GM12875 (cell line): ENCODE results near the gene TBRG4.

Source experiments
- H3K4me3 ChIP-seq: one replicate; pipeline ENCODE4 v1.5.1; 2011; ENCODE audit warnings: low read depth, low read length, control low read depth
- CTCF ChIP-seq: IDR thresholded peaks from 2 replicates; pipeline ENCODE4 v1.5.1; 2011; ENCODE audit warnings: low read depth, mild to moderate bottlenecking, control low read depth, inconsistent platforms, low read length, moderate library complexity, borderline replicate concordance; ENCODE audit not compliant: insufficient read depth

TBRG4 gene

GRCh38 chr7:45151131-45151684, 39.7 kb upstream of the TBRG4 start:
- no peak overlapping the region for H3K4me3 ChIP-seq
- no peak for TF ChIP-seq CTCF

GRCh38 chr7:45150199-45150598, 38.7 kb upstream of the TBRG4 start:
- no peak for TF ChIP-seq CTCF
- no peak overlapping the region for H3K4me3 ChIP-seq

GRCh38 chr7:45149606-45150005, 38.1 kb upstream of the TBRG4 start:
- no peak for TF ChIP-seq CTCF
- no peak overlapping the region for H3K4me3 ChIP-seq

GRCh38 chr7:45148653-45148973, 37.1 kb upstream of the TBRG4 start:
- no peak for TF ChIP-seq CTCF
- H3K4me3 ChIP-seq, result no peak overlapping the region

GRCh38 chr7:45147858-45148652, 36.6 kb upstream of the TBRG4 start:
- TF ChIP-seq CTCF, result no peak
- no peak overlapping the region for H3K4me3 ChIP-seq

- TF ChIP-seq CTCF, result peak; percentile 25; the same call in 1 of the 2 replicates
- H3K4me3 ChIP-seq, result no peak overlapping the region
Measured at GRCh38 chr7:45146531-45147379, 35.3 kb upstream of the TBRG4 start.

- no peak for TF ChIP-seq CTCF
Measured at GRCh38 chr7:45145881-45146280, 34.4 kb upstream of the TBRG4 start.

More at GRCh38 chr7:45145881-45146280, 34.4 kb upstream of the TBRG4 start:
- H3K4me3 ChIP-seq, result no peak overlapping the region
